Tibial nerve (tissue), 4 donors: ENCODE results near the gene NR4A3.

Experiments used
- EP300 ChIP-seq, 2 donors: sonication (generic); formaldehyde crosslinking; IDR thresholded peaks; one replicate each; pipeline ENCODE4 v1.6.1; 2017; ENCODE audit warnings: antibody characterized with exemption in 2 of 2, mild to moderate bottlenecking in 1 of 2
- POLR2A ChIP-seq, 2 donors: fragments of 450-650 bp; IDR thresholded peaks; one replicate each; pipeline ENCODE4 v1.6.1; 2017; ENCODE audit warnings: antibody characterized with exemption in 2 of 2, mild to moderate bottlenecking in 2 of 2, moderate library complexity in 2 of 2
- TF ChIP-seq, protein P1 (sequence below), 5 experiments: fragments of 200-600 bp in 3 of 5; fragments of 450-650 bp in 2 of 5; sonication (generic) in 3 of 5; IDR thresholded peaks; one replicate each; pipeline ENCODE4 v1.5.1; 2016 to 2019; ENCODE audit warnings: antibody characterized with exemption in 5 of 5, mild to moderate bottlenecking in 3 of 5, moderate library complexity in 2 of 5

DNA sequence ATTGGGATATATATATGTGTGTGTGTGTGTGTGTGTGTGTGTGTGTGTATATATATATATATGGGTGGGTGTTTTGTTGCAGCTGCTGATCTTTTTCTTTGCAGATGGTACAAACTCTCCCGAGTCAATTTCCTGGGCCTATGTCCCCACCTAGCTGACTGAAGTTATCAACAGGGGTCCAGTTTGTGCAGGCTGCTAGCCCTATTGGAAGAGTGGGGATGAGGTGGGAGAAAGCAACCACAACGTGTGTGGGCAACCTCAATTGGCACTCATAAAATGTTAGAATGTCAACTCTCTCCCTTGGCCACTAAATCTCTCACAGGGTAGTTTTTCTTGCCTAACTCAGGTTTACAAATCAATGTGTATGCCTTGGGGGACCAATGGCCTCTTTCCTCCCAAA lies 5.6 kb downstream of the NR4A3 start:
- TF ChIP-seq, protein P1, sequence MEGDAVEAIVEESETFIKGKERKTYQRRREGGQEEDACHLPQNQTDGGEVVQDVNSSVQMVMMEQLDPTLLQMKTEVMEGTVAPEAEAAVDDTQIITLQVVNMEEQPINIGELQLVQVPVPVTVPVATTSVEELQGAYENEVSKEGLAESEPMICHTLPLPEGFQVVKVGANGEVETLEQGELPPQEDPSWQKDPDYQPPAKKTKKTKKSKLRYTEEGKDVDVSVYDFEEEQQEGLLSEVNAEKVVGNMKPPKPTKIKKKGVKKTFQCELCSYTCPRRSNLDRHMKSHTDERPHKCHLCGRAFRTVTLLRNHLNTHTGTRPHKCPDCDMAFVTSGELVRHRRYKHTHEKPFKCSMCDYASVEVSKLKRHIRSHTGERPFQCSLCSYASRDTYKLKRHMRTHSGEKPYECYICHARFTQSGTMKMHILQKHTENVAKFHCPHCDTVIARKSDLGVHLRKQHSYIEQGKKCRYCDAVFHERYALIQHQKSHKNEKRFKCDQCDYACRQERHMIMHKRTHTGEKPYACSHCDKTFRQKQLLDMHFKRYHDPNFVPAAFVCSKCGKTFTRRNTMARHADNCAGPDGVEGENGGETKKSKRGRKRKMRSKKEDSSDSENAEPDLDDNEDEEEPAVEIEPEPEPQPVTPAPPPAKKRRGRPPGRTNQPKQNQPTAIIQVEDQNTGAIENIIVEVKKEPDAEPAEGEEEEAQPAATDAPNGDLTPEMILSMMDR (IDR thresholded peaks at IDR 0.05) = no peak
- TF ChIP-seq EP300 (IDR thresholded peaks at IDR 0.05) (no peak), POLR2A (IDR thresholded peaks at IDR 0.05) (no peak)
